Thoracic aorta (tissue), 2 donors: Measurements from ENCODE around the gene DHRS1. TPM values are rescaled to one million over a fixed set of nuclear protein-coding genes. Genes with fewer than 3 reads are reported as not detected.

Experiments used
- ATAC-seq: fragments of 150-250 bp; one replicate; pipeline ENCODE4 v1.8.0; 2017; ENCODE audit warnings: low read depth; ENCODE audit not compliant: insufficient number of reproducible peaks, low FRiP score
- DNase-seq: peaks from one replicate; pipeline ENCODE4 v3.0.0-alpha.2; 2020; ENCODE audit warnings: low spot score
- H3K27ac ChIP-seq, 2 donors: fragments of 200-600 bp; sonication (generic); 1 replicate in 1 of 2; 2 replicates in 1 of 2; pipeline ENCODE4 v1.5.1; 2016; ENCODE audit warnings: mild to moderate bottlenecking in 2 of 2, moderate library complexity in 2 of 2
- H3K27me3 ChIP-seq: fragments of 200-600 bp; sonication (generic); replicated peaks from 2 replicates; pipeline ENCODE4 v1.6.0; 2016; ENCODE audit warnings: mild to moderate bottlenecking; ENCODE audit not compliant: insufficient read depth
- H3K36me3 ChIP-seq: fragments of 200-600 bp; sonication (generic); one replicate; pipeline ENCODE4 v1.5.1; 2016
- H3K4me1 ChIP-seq, 2 donors: fragments of 200-600 bp; sonication (generic); 1 replicate in 1 of 2; 2 replicates in 1 of 2; pipeline versions ENCODE4 v1.5.1 to v1.6.0; 2016; ENCODE audit warnings: low read depth in 2 of 2, mild to moderate bottlenecking in 1 of 2; ENCODE audit not compliant: control insufficient read depth in 1 of 2
- H3K4me3 ChIP-seq: fragments of 200-600 bp; sonication (generic); 2 replicates; pipeline ENCODE4 v1.5.1; 2016; ENCODE audit warnings: mild to moderate bottlenecking
- H3K9me3 ChIP-seq: fragments of 200-600 bp; sonication (generic); 2 replicates; pipeline ENCODE4 v1.5.1; 2016
- CTCF ChIP-seq: fragments of 200-600 bp; sonication (generic); IDR thresholded peaks from one replicate; pipeline ENCODE4 v1.5.1; 2019; ENCODE audit warnings: antibody characterized with exemption
- total RNA-seq, 2 donors: library from RNA; depleted of rRNA; stranded (reverse); fragments of >200 nt; gene quantifications; one replicate each; pipeline versions ENCODE4 v1.1.0 to v1.2.3, GENCODE V29; 2016

DHRS1 gene
- total RNA-seq, 2 donors from 2014 or later: 25.5 to 31.4 TPM

- DNase-seq (no peak), ATAC-seq (no peak)
- H3K4me3 ChIP-seq: peak overlapping the region; percentile 77
- TF ChIP-seq CTCF: no peak
- no peak overlapping the region for H3K27ac ChIP-seq
- peaks cover 13 to 16% of the 10 kb centered on the region in 2 donors for H3K4me1 ChIP-seq
- H3K9me3 ChIP-seq: no peaks in the 10 kb centered on the region
- H3K36me3 ChIP-seq: peaks cover 45% of the 10 kb centered on the region
- H3K27me3 ChIP-seq: no peaks in the 10 kb centered on the region
Observed at GRCh38 chr14:24300326-24300980, 873 bp upstream of the DHRS1 start.

GRCh38 chr14:24298892-24299254 is 707 bp downstream of the DHRS1 start:
- Histone ChIP-seq H3K27me3 (no peaks in the 10 kb centered on the region), H3K4me1 (peaks cover 13 to 16% of the 10 kb centered on the region in 2 donors), H3K27ac (peak overlapping the region; percentile 52 to 64), H3K9me3 (no peaks in the 10 kb centered on the region), H3K36me3 (peaks cover 29% of the 10 kb centered on the region), H3K4me3 (peak overlapping the region; percentile 77)
- DNase-seq (no peak), ATAC-seq (no peak)
- TF ChIP-seq CTCF: no peak

- no peak for TF ChIP-seq CTCF
- DNase-seq: no peak
- no peak overlapping the region for H3K4me3 ChIP-seq
- no peaks in the 10 kb centered on the region for H3K27me3 ChIP-seq
- H3K4me1 ChIP-seq: peaks cover 13 to 16% of the 10 kb centered on the region in 2 donors
- no peak overlapping the region for H3K27ac ChIP-seq
- H3K9me3 ChIP-seq: no peaks in the 10 kb centered on the region
- peaks cover 17% of the 10 kb centered on the region for H3K36me3 ChIP-seq
- no peak for ATAC-seq
Observed at GRCh38 chr14:24297190-24297964, 2.2 kb downstream of the DHRS1 start.

GRCh38 chr14:24296341-24297157 is 3.0 kb downstream of the DHRS1 start:
- Histone ChIP-seq H3K27ac (no peak overlapping the region), H3K27me3 (no peaks in the 10 kb centered on the region), H3K4me3 (no peak overlapping the region), H3K36me3 (peaks cover 19% of the 10 kb centered on the region), H3K4me1 (peaks cover 13 to 16% of the 10 kb centered on the region in 2 donors), H3K9me3 (no peaks in the 10 kb centered on the region)
- TF ChIP-seq CTCF: peak; percentile 45
- ATAC-seq: peak; percentile 30
- peak; percentile 40 for DNase-seq

- Histone ChIP-seq H3K9me3 (no peaks in the 10 kb centered on the region), H3K27ac (no peak overlapping the region), H3K27me3 (no peaks in the 10 kb centered on the region), H3K36me3 (peaks cover 40% of the 10 kb centered on the region), H3K4me3 (no peak overlapping the region), H3K4me1 (peaks cover 0 to 1% of the 10 kb centered on the region in 2 donors)
- no peak for TF ChIP-seq CTCF
- DNase-seq: no peak
- ATAC-seq: no peak
Observed at GRCh38 chr14:24293525-24293924, 6.1 kb downstream of the DHRS1 start.
